SK-N-SH (cell line): Measurements from ENCODE around the gene NPC1.

Experiments used
- CHD2 ChIP-seq: fragments of 150-350 bp; IDR thresholded peaks from 2 replicates; pipeline ENCODE4 v1.6.1; 2018; ENCODE audit warnings: low read length; ENCODE audit not compliant: partially characterized antibody
- CTCF ChIP-seq: fragments of 200-600 bp; sonication (generic); IDR thresholded peaks from 2 replicates; pipeline ENCODE4 v1.6.1; 2017; ENCODE audit warnings: antibody characterized with exemption, mild to moderate bottlenecking, moderate library complexity
- EZH2phosphoT487 ChIP-seq: fragments of 200-600 bp; sonication (generic); IDR thresholded peaks from 2 replicates; pipeline ENCODE4 v1.6.1; 2017; ENCODE audit warnings: low read depth, mixed run types, mild to moderate bottlenecking, antibody characterized with exemption, moderate library complexity, borderline replicate concordance
- FOXJ3 ChIP-seq: sonication (generic); formaldehyde crosslinking; IDR thresholded peaks from 2 replicates; pipeline ENCODE4 v1.5.1; 2020; ENCODE audit warnings: mild to moderate bottlenecking, missing genetic modification reagents
- GATA2 ChIP-seq: sonication (generic); formaldehyde crosslinking; IDR thresholded peaks from 2 replicates; pipeline ENCODE4 v1.5.0; 2020; ENCODE audit warnings: mild to moderate bottlenecking, missing genetic modification reagents
- NFIC ChIP-seq: IDR thresholded peaks from 2 replicates; pipeline ENCODE4 v1.4.0; 2012; ENCODE audit warnings: borderline replicate concordance
- PBX3 ChIP-seq: IDR thresholded peaks from 2 replicates; pipeline ENCODE4; 2012
- POLR2AphosphoS5 ChIP-seq: IDR thresholded peaks from 2 replicates; pipeline ENCODE4 v1.6.1; 2012; ENCODE audit warnings: low read depth, low read length
- RXRA ChIP-seq: IDR thresholded peaks from 2 replicates; pipeline ENCODE4 v1.4.0; 2012; ENCODE audit warnings: low read depth, mild to moderate bottlenecking, borderline replicate concordance
- SIN3A ChIP-seq: IDR thresholded peaks from 2 replicates; pipeline ENCODE4 v1.6.1; 2012; ENCODE audit warnings: low read depth, mild to moderate bottlenecking, low read length, moderate library complexity, borderline replicate concordance
- USF1 ChIP-seq: IDR thresholded peaks from 2 replicates; pipeline ENCODE4 v1.4.0; 2012; ENCODE audit warnings: low read depth, borderline replicate concordance

- TF ChIP-seq FOXJ3 (CRISPR knock-in tag), result no peak
- no peak for TF ChIP-seq CTCF
- TF ChIP-seq RXRA, result no peak
- no peak for TF ChIP-seq USF1
- no peak for TF ChIP-seq GATA2
- no peak for TF ChIP-seq EZH2phosphoT487
- no peak for TF ChIP-seq POLR2AphosphoS5
- no peak for TF ChIP-seq SIN3A
- TF ChIP-seq NFIC, result no peak
- TF ChIP-seq CHD2, result no peak
- TF ChIP-seq PBX3, result no peak
These were observed 2.0 kb downstream of the NPC1 start for GRCh38 chr18:23584019-23584983.
